HG03354 (cell line): ENCODE data around the gene SLC25A10.

Experiments
- ATAC-seq: cut with Tn5 transposase; IDR thresholded peaks from one replicate; pipeline ENCODE4 v1.9.1; 2021; ENCODE audit warnings: mild to moderate bottlenecking; ENCODE audit not compliant: unreplicated experiment, poor library complexity, severe bottlenecking

The SLC25A10 gene

DNA sequence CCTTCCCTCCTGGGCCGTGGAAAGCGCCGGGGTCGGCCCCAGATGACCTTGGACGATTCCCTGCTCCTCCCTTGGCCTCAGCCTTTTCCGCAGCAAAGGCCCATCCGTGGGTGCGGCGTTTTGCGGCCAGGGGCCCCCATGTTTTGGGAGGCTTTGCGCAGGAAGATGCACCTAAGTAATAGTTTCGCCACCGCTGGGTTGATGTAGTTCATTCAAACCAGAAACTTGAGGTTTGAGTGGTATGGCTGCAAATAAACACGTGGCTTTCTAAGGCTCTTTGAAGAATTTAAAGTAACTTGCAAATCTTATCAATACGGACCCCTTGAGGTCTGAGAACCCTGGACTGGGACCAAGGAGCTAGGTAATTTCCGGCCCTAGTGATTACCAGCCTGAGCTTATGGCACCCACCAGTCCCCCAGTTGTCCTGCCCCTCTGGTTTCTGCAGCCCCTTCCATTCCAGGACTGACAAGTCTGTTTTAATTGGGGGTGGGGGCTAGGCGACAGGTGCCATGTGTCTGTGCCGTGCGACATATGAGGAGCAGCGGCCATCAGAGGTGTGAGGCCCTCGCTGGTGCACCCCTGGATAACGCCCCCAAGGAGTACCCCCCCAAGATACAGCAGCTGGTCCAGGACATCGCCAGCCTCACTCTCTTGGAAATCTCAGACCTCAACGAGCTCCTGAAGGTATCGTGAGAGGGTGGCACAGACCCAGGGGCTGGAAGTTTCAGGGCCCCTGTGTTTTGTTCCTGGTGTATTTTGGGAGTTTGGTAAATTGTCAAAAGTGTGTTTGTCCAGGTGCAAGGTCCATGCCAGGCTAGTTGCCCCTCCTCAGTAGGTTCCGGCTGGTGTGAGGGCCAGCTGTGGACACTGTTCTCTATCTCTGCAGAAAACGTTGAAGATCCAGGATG, 8.1 kb upstream of the SLC25A10 start:
- peak; percentile 8 for ATAC-seq

DNA sequence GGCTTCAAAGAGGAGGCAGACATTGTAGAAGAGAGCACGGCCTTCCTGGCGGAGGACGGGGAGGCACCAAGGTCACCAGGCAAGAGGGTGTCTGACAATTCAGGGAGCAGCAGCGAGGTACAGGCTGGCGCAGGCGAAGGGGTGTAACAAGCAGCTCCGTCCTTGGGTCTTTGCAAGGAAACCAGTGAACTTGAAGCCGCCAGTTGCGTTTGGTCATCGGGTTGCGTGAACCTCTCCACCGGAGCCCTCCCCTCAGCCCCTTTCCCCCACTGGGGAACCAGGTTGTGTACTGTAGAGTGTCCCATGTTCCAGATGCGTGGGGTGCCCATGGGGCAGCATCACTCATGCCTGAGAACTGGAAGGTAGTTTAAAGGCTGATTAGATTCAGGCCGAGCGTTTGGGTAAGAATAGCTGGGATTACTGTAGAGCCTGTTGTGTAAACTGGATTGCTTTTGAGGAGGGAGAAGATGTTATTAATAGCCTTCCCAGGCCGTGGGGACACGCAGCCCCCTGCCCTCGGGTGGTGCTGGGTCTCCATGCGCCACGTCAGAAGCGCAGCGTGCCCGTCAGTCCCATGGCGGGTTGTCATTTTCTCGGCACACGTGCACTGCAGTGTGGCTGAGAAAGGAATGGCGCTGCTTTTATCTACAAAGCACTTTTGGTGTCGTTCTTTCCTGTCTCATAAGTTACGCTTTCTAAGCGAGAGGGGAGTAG, 6.4 kb upstream of the SLC25A10 start:
- no peak for ATAC-seq

DNA sequence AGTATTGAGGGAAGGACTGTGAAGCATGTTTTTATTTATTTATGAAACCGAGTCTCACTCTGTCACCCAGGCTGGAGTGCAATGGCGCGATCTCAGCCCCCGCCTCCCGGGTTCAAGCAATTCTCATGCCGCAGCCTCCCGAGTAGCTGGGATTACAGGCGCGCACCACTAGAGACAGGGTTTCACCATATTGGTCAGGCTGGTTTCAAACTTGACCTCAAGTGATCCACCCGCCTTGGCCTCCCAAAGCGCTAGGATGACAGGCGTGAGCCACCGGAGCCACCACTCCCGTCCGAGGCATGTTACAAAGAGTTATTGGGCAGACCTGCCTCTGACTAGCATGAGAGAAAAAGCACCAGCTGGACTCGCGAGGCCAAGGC, 5.9 kb upstream of the SLC25A10 start:
- no peak for ATAC-seq

DNA sequence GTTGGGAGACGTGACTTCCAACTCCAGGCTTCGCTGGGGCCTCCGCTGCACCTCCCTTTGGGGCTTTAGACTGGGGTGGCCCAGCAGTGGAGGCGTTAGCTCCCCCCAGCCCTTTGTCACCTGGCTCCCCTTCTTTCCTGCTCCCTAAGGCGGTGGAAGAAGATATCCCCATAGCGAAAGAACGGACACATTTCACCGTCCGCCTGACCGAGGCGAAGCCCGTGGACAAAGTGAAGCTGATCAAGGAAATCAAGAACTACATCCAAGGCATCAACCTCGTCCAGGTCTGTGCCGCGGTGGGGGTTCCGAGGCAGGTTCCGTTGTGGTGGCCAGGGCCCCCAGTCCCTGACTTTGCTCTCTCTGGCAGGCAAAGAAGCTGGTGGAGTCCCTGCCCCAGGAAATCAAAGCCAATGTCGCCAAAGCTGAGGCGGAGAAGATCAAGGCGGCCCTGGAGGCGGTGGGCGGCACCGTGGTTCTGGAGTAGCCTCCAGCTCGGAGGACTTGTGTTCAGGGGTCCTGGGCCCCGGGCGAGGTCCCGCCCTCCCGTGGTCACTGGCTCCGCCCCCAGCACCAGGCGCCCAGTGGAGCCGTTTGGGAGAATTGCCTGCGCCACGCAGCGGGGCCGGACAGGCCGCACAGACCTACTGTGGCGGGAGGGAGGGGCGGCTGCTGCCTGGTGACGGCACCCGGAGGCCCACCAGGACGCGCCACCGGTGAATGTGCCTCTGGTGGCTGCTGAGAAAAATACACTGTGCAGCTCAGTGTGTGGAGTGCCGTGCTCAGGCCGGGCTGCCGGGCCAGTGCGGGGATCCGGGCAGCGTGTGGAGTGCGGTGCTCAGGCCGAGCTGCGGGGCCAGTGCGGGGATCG, 5.1 kb upstream of the SLC25A10 start:
- no peak for ATAC-seq

DNA sequence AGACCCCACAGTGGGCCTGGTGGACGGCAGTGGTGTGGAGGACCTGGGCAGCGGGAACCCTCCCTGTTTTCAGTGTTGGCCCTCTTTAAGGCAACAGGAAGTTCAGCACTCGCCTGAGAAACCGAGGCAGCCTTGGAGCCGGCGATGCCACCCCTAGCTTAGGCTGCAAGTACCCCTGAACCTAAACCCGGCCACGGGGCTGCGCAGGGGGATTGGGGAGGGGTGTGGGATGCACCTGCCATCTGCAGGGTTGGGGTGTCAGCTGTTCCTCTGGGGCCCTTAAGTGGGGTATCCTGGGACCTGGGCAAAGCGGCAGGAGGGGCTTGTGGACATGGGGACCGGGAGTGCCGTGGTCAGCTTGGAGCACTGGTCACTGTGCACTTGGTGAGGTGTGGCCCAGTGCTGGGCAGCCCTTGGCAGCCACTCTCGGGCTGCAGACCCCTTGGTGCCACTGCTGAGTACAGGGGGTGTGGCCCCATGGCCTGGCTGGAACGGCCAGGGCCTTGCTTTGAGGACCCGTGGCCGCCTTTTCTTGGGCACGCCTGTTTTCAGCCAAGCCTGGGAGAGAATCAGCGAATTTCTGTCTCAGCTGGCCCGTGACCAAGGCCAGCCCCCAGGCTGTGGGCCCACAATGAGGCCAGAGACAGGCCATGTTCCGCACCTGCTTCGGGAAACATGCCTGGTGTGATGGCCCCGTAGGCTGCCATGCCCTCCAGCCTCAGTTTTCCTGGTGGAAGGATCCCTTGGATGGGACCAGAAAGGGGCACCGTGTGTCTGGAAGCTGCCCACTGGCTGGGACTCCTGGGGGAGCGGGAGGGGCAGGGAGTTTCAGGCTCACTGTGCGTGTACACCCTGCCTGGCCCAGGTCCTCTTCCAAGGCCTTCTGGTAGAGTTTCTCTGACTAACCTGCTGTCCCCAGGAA, 4.1 kb upstream of the SLC25A10 start:
- no peak for ATAC-seq

DNA sequence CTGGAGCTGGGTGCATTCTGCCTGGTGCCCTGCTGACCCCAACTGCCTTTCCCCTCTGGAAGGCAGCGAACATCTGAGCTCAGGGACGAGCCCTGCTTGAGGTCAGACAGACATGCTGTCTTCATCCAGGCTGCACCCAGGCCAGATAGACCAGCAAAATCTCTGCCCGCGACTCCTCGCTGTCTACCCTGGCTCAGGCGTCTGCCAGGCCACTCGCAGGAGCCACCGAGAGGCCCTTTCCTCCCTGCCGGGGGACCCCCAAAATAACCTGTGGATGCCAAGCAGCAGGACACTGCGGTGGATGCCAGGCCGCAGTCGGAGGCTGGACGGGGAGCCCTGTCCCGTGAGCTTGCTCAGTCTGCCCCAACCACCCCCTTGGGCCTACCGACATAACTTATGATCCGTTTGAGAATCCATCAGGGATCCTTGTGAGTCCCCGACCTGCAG, 3.3 kb upstream of the SLC25A10 start:
- no peak for ATAC-seq

DNA sequence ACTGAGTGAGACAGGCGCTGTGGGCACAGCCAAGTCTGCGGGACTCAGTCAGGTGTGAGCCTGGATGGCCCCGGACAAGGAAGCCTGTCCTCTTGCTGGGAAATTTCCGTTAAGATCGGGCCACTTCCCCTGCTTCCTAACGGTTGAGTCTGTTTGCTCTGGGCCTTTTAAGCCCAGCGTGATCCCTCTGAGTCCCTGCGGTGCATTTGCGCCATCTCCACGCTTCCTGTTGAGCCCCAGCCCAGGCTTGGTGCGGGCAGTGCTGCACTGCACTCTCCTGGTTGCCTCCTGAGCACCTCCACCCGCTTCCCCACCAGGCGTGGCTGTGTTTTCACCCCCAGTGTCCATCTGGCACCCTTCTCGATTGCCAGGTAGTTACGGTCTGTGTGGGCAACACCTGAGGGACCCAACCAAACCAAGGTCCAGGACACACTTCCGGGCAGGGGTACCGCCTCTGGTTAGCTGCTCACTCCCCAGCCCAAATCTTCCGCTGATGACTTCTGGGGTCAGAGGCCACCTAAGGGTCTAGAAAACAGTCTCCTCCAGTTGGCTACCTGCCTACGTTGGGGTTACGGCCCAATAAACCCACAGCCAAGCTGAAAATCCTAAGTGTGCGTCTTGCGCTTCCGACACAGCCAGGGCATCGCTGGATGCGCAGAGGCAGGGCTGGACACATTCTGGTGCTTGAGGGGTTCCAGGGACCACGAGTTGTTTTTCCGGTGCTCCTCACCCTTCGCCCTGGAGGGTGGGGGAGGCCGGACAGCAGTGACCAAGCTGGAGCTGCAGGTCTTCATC, 1.4 kb upstream of the SLC25A10 start:
- no peak for ATAC-seq

DNA sequence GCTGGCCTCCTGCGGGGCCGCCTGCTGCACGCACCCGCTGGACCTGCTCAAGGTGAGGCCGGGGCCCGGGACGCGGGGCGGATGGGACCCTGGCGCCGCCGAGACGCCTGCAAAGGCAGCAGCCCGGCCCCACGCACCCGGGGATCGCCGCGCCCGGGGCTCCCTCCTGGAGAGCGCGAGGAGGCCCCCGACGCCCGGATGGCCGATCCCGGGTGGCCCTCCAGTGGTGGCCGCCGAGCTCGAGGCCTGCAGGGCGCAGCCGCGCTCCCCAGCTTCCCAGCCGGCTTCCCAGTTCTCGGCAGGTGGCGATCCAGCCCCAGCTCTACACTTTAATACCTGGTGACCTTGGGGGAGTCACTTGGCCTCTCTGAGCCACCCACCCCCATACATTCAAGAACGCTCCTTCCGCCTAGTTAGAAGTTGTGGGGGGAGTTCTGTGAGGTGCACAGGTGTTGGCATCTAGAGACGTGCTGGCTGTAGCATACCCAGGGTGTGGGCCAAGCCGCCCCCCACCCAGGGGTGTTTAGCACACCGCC, 452 bp downstream of the SLC25A10 start:
- ATAC-seq, result peak; percentile 24

DNA sequence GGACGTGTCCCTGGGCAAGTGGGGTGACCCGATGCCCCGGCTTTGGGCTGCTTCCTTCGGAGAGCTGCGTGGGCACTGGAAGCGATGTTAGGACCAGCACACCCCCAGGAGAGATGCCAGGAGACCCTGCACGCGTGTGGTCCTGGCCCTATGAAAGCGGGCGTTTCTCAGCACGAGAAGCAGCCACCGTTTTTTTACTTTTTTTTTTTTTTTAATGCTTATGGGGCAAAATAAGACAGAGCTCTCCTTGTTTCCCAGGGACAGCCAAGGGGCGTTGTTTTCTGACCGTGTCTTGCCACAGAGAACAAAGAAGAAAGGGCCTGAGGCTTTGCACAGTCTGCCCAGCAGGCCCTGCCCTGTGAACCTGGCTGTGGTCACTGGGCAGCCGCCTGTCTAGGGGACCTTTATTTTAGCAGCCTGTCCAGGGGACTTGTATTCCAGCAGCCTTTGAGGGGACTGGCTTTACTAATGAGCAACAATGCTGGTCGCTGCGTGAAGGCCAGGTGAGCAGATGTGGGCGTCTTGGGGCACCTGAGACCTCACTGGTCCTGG, 996 bp downstream of the SLC25A10 start:
- ATAC-seq, result no peak

DNA sequence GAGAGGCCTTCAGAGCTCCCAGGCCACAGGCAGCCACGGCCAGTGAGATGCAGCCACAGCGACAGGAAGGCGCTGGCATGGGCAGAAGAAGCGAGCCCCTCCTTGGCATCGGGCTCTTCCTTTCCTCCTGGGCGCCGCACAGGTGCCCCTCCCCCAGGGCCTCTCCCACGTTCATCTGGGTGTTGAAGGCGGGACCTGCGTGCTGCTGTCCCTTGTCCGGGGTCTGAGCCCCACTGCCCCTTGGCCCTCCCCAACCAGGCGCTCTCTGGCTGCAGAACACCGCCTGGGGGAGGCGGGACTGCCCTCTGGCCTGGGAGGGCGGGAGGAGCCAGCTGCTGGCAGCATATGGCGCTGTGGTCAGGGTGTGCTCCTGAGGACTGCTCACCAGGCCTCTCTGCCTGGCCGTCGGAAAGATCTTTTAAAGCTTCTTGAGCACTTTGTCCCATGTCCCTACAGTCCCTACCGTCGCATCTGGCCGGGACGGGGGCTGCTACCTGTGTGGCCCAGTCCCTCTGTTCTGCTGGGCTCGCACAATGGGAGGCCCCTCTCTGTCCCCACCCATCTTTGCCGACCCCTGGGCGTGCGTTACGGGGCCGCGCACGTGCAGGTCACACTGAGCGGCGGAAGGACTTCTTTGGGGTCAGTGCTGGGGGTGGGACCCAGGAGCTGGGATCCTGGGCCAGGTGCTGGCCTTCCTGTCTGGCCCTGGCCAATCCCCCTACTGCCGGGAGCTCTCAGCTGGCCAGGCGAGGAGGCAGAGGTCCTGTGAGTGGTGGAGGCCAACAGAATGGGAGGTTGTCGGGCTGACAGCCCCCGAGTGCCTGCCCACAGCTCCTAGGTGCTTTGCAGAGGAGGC, 1.7 kb downstream of the SLC25A10 start:
- no peak for ATAC-seq

DNA sequence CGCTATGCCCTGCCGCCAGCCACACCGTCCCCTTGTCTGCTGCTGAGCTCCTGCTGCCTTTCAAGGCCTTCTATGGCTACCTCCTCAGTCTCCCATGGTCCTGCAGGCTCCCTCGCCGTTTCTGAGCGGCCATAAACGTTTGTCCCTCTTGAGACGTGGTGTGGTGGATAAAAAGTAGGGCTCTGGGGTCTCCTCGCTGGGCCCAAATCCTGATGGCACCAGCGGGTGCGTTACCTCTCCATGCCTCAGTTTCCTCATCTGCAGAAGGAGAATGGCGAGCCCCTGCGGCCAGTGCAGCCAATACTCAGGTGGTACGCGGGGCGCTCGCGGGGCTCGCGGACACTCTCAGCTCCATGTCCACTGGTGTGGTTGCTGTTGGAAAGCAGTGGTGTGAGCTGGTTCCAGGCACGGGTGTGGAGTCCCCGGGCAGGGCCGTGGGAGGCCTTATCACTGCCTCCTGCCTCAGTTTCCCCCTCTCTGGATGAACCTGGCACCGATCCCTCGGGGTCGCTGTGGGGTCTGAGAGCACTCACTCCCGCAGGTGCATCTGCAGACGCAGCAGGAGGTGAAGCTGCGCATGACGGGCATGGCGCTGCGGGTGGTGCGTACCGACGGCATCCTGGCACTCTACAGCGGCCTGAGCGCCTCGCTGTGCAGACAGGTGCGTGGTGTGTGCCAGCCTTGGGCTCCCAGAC, 2.5 kb downstream of the SLC25A10 start:
- no peak for ATAC-seq

DNA sequence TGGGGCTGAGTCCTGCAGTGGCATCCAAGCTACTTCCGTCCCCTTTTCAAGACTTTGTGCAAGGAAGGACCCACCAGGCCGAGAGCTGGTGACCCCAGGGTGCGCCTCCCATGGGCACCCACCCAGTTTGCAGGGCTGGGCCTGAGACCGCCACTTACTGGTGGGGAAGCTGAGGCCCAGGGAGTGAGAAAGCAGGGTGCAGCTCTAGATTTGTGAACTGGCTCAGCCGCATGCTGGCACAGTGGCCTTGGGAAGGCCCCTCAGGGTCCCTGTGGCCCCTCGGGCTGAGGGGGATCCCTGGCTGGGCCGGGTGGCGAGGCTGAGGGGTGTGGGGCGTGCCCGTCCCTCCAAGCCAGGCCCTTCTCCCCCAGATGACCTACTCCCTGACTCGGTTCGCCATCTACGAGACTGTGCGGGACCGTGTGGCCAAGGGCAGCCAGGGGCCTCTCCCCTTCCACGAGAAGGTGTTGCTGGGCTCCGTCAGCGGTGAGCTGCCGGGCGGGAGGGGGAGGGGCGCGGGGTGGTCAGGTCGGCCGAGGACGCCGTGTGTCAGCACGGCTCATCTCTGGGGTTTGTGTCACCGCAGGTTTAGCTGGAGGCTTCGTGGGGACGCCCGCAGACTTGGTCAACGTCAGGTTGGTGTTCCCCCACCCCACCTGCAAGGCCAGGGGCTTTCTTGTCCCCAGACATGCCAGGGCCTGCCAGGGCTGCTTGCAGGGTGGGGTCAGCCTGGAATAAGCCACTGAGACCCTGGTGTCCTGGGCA, 3.2 kb downstream of the SLC25A10 start:
- ATAC-seq, result no peak

DNA sequence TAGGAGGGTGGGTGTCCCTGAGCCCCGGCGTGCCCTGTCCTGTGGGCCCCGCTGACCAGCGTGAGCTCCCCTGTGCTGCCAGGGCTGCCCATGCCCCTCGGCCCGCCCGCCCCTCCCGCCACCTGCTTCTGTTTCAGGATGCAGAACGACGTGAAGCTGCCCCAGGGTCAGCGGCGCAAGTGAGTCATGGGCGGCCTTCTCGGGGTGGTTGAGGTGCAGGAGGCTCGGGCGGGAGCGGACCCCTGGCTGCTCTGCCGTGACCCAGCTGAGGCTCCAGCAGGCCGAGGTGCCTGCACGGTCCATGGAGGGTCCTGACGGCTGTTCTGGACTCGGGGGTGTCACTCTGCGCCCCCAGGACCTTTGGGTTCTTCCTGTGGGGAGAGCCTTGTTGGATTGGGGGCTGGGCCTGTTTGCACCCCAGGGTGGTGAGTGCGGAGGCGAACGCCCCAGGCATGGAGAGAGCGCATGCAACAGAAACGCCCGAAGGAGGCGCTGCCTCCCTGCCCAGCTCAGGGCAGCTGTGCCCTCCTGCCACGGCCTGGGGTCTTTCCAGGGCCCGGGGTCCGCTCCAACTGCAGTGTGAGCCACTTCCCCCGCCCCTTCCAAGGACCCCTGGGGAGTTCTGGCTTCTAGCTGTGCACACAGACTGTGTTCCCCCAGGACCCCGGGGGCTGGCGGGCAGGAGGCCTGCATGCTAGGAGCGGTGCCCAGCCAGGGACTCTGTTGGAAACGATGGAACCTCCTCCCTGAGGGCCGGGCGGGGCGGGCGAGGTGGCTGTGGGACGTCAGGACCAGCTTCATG, 4.0 kb downstream of the SLC25A10 start:
- no peak for ATAC-seq

DNA sequence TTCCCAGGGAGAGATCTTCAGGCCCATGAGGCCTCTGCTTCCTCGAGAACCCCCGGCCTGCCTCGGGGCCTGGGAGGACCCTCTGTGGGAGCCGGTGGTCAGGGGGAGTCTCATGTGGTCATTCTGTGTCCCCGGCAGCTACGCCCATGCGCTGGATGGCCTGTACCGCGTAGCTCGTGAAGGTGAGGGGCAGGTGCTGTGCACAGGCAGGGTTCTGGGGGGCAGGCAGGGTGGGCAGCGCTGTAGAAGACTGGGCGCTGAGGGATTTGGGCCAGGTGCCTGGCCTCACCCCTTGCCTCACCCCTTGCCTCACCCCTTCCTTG, 4.6 kb downstream of the SLC25A10 start:
- ATAC-seq, result no peak
